A549 (cell line): Measurements from ENCODE around the gene GABRA4.

Experiments
- CTCF ChIP-seq: fragments of >200 bp; sonication (Bioruptor Twin); formaldehyde crosslinking; IDR thresholded peaks from 3 replicates; pipeline ENCODE4 v1.5.1; 2016
- E2F6 ChIP-seq: IDR thresholded peaks from 2 replicates; pipeline ENCODE4 v1.6.1; 2012; ENCODE audit warnings: low read depth, borderline replicate concordance
- EP300 ChIP-seq, 2 experiments: fragments of >200 bp; sonication (Bioruptor Twin); formaldehyde crosslinking; IDR thresholded peaks; 2 replicates in 1 of 2; 3 replicates in 1 of 2; pipeline ENCODE4 v1.6.1; 2016 to 2017
- FOSL2 ChIP-seq, 2 experiments: fragments of 450-650 bp in 1 of 2; fragments of >200 bp in 1 of 2; sonication (Bioruptor Twin) in 1 of 2; formaldehyde crosslinking; IDR thresholded peaks; 2 replicates each; pipeline versions ENCODE4 v1.5.0 to v1.6.1; 2016 to 2020; ENCODE audit warnings: mild to moderate bottlenecking in 1 of 2, moderate library complexity in 1 of 2
- KDM1A ChIP-seq: fragments of 200-600 bp; sonication (generic); IDR thresholded peaks from 2 replicates; pipeline ENCODE4 v1.6.1; 2016; ENCODE audit warnings: low read depth, mild to moderate bottlenecking
- MAX ChIP-seq: IDR thresholded peaks from 2 replicates; pipeline ENCODE4 v1.6.1; 2012
- MAZ ChIP-seq: fragments of 150-350 bp; IDR thresholded peaks from 2 replicates; pipeline ENCODE4 v1.6.1; 2014; ENCODE audit warnings: antibody characterized with exemption, low read depth, low read length, borderline replicate concordance
- MYC ChIP-seq: IDR thresholded peaks from 2 replicates; pipeline ENCODE4 v1.6.1; 2012; ENCODE audit warnings: mild to moderate bottlenecking, inconsistent platforms, low read length, improper control_type of control experiment, borderline replicate concordance
- POLR2A ChIP-seq: IDR thresholded peaks from 2 replicates; pipeline ENCODE4 v1.6.1; 2012; ENCODE audit warnings: mild to moderate bottlenecking, low read length

- TF ChIP-seq EP300 (IDR thresholded peaks at IDR 0.05) (no peak), E2F6 (no peak), CTCF (no peak), KDM1A (no peak), MAZ (no peak), FOSL2 (IDR thresholded peaks at IDR 0.05) (no peak), FOSL2 (CRISPR knock-in tag; IDR thresholded peaks at IDR 0.05) (no peak), MAX (no peak), POLR2A (no peak), MYC (no peak)
Observed at GRCh38 chr4:46894826-46895225, 98.6 kb downstream of the GABRA4 start.
